Body of pancreas (tissue), 4 donors: ENCODE results near the gene PPP1R13L. TPM values are rescaled to one million over a fixed set of nuclear protein-coding genes. Genes with fewer than 3 reads are reported as not detected.

Source experiments
- ATAC-seq: fragments of 150-250 bp; one replicate; pipeline ENCODE4 v1.9.1; 2016
- DNase-seq, 4 donors: peaks; one replicate each; pipeline ENCODE4 v3.0.0-alpha.2; 2019
- H3K27ac ChIP-seq, 4 donors: fragments of 200-600 bp; sonication (generic); 1 replicate in 3 of 4; 2 replicates in 1 of 4; pipeline versions ENCODE4 v1.5.1 to v1.6.1; 2016 to 2019; ENCODE audit warnings: mild to moderate bottlenecking in 1 of 4, mixed read lengths in 1 of 4, moderate library complexity in 1 of 4
- H3K27me3 ChIP-seq, 2 donors: fragments of 200-600 bp; sonication (generic); one replicate each; pipeline ENCODE4 v1.6.0; 2016; ENCODE audit warnings: mild to moderate bottlenecking in 1 of 2
- H3K36me3 ChIP-seq, 2 donors: fragments of 200-600 bp; sonication (generic); replicated peaks in 1 of 2; 2 replicates each; pipeline ENCODE4 v1.5.1; 2016; ENCODE audit warnings: low read depth in 2 of 2; ENCODE audit not compliant: insufficient read depth in 1 of 2
- H3K4me1 ChIP-seq: fragments of 200-600 bp; sonication (generic); one replicate; pipeline ENCODE4 v1.6.0; 2016
- H3K4me3 ChIP-seq, 2 donors: fragments of 200-600 bp; sonication (generic); 1 replicate in 1 of 2; 2 replicates in 1 of 2; pipeline ENCODE4 v1.5.1; 2016 to 2019
- H3K9me3 ChIP-seq, 3 donors: fragments of 200-600 bp; sonication (generic); 1 replicate in 2 of 3; 2 replicates in 1 of 3; pipeline ENCODE4 v1.5.1; 2016
- POLR2A ChIP-seq, 3 donors: fragments of 450-650 bp; IDR thresholded peaks; one replicate each; pipeline ENCODE4 v1.6.1; 2016; ENCODE audit warnings: antibody characterized with exemption in 3 of 3, mild to moderate bottlenecking in 2 of 3
- WGBS, 2 donors: methylation state at CpG; one replicate each; pipeline ENCODE4 v1.1.5; 2017; 5-methylcytosine and 5-hydroxymethylcytosine counted together
- intact Hi-C: fragments of 100-400 bp; cut with DNase I; formaldehyde crosslinking; loops from one replicate; pipeline ENCODE4 v1.15.1; 2023
- total RNA-seq, 2 donors: library from RNA; depleted of rRNA; stranded (reverse); fragments of >200 nt; gene quantifications; one replicate each; pipeline ENCODE4 v1.1.0, GENCODE V29; 2016
- TF ChIP-seq, protein P1 (sequence below), 7 experiments: fragments of 450-650 bp in 4 of 7; fragments of 200-600 bp in 3 of 7; sonication (generic) in 3 of 7; IDR thresholded peaks; one replicate each; pipeline ENCODE4 v1.5.1; 2016 to 2019; ENCODE audit warnings: antibody characterized with exemption in 7 of 7

The PPP1R13L gene
- total RNA-seq, 2 donors from 2014 or later = 26.4 to 32.9 TPM

DNA sequence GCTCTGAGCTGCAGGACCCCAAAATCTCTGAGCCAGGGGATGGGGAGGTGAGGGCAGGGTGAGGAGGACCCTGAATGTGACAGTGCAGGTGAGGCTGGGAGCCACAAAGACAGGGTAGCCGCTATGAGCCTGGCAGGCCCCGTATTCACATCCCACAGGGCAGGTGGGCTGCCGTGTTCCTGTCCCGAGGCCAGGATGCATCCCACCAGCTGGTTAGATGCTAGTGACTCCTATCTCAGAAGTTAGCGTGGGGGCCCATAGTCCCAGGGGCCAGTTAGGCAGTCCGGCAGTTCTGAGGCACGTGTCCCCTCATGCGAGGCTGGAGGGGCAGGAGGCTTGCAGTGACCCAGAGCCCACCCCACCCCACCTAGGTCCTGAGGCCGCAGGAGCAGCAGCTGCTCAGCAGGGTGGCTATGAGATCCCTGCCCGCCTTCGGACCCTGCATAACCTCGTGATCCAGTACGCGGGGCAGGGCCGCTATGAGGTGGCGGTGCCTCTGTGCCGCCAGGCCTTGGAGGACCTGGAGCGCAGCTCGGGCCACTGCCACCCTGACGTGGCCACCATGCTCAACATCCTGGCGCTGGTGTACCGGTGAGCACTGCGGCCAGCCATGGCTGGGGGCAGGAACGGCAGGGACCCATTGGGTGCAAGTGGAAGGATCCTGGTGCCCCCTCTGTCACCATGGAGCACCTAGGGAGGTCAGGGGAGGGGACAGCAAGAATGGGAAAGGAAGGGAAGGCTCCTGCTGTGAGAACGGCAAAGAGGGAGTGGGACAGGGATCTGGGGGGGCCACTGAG lies 57.1 kb downstream of the PPP1R13L start:
- intact Hi-C loops = no loop called here
- TF ChIP-seq, protein P1, sequence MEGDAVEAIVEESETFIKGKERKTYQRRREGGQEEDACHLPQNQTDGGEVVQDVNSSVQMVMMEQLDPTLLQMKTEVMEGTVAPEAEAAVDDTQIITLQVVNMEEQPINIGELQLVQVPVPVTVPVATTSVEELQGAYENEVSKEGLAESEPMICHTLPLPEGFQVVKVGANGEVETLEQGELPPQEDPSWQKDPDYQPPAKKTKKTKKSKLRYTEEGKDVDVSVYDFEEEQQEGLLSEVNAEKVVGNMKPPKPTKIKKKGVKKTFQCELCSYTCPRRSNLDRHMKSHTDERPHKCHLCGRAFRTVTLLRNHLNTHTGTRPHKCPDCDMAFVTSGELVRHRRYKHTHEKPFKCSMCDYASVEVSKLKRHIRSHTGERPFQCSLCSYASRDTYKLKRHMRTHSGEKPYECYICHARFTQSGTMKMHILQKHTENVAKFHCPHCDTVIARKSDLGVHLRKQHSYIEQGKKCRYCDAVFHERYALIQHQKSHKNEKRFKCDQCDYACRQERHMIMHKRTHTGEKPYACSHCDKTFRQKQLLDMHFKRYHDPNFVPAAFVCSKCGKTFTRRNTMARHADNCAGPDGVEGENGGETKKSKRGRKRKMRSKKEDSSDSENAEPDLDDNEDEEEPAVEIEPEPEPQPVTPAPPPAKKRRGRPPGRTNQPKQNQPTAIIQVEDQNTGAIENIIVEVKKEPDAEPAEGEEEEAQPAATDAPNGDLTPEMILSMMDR (IDR thresholded peaks at IDR 0.05) = no peak
- no peak for TF ChIP-seq POLR2A (IDR thresholded peaks at IDR 0.05)
- Histone ChIP-seq H3K36me3 (no peaks in the 10 kb centered on the region), H3K4me3 (no peak overlapping the region), H3K4me1 (no peaks in the 10 kb centered on the region), H3K9me3 (no peaks in the 10 kb centered on the region), H3K27ac (no peak overlapping the region), H3K27me3 (no peaks in the 10 kb centered on the region)
- WGBS, 2 donors = 54 to 69% methylated on average over 5 to 25 of the region's 25 CpGs
- DNase-seq (no peak), ATAC-seq (no peak)

DNA sequence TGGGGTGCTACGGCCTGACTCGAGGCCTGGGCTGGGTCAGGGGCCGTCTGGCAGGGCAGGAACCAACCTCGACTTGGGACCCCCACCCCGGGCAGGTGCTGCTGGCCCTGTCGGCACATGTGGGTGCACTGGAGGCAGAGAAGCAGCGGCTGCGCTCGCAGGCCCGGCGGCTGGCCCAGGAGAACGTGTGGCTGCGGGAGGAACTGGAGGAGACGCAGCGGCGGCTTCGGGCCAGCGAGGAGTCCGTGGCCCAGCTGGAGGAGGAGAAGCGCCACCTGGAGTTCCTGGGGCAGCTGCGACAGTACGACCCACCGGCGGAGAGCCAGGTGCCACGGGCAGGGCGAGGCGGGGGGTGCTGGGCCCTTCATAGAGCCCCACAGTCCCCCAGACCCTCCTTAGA lies 58.4 kb downstream of the PPP1R13L start:
- intact Hi-C loops = no loop called here

DNA sequence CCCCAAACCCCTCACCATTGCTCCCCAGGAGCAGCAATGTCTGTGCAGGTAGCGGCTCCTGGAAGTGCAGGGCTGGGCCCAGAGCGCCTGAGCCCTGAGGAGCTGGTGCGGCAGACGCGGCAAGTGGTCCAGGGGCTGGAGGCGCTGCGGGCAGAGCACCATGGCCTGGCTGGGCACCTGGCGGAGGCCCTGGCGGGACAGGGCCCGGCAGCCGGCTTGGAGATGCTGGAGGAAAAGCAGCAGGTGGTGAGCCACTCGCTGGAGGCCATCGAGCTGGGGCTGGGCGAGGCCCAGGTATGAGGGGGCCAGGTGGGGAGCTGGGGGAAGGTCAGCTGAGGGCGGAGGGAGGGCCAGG lies 59.4 kb downstream of the PPP1R13L start:
- Histone ChIP-seq H3K4me1 (peaks cover 7% of the 10 kb centered on the region), H3K36me3 (no peaks in the 10 kb centered on the region), H3K9me3 (no peaks in the 10 kb centered on the region), H3K4me3 (no peak overlapping the region), H3K27ac (no peak overlapping the region), H3K27me3 (no peaks in the 10 kb centered on the region)
- 58 to 74% methylated on average over 6 to 15 of the region's 15 CpGs for WGBS, 2 donors
- DNase-seq = no peak
- no peak for ATAC-seq
- intact Hi-C loops = no loop called here
- no peak for TF ChIP-seq POLR2A (IDR thresholded peaks at IDR 0.05)
- TF ChIP-seq, protein P1 (IDR thresholded peaks at IDR 0.05) = no peak

More for the DNA sequence above, 58.4 kb downstream of the PPP1R13L start:
- ATAC-seq = no peak
- no peak overlapping the region for H3K27ac ChIP-seq
- H3K36me3 ChIP-seq = no peaks in the 10 kb centered on the region
- H3K9me3 ChIP-seq = no peaks in the 10 kb centered on the region
- H3K27me3 ChIP-seq = no peaks in the 10 kb centered on the region
- no peaks in the 10 kb centered on the region for H3K4me1 ChIP-seq
- DNase-seq = peak in 2 of 4 donors; percentile 18 to 40
- WGBS, 2 donors = 35% methylated on average over 27 of the region's 27 CpGs; no CpG with 5 or more reads in 1 of the 2 donors
- no peak overlapping the region for H3K4me3 ChIP-seq
- no peak for TF ChIP-seq POLR2A (IDR thresholded peaks at IDR 0.05)
- TF ChIP-seq, protein P1 (IDR thresholded peaks at IDR 0.05) = no peak

DNA sequence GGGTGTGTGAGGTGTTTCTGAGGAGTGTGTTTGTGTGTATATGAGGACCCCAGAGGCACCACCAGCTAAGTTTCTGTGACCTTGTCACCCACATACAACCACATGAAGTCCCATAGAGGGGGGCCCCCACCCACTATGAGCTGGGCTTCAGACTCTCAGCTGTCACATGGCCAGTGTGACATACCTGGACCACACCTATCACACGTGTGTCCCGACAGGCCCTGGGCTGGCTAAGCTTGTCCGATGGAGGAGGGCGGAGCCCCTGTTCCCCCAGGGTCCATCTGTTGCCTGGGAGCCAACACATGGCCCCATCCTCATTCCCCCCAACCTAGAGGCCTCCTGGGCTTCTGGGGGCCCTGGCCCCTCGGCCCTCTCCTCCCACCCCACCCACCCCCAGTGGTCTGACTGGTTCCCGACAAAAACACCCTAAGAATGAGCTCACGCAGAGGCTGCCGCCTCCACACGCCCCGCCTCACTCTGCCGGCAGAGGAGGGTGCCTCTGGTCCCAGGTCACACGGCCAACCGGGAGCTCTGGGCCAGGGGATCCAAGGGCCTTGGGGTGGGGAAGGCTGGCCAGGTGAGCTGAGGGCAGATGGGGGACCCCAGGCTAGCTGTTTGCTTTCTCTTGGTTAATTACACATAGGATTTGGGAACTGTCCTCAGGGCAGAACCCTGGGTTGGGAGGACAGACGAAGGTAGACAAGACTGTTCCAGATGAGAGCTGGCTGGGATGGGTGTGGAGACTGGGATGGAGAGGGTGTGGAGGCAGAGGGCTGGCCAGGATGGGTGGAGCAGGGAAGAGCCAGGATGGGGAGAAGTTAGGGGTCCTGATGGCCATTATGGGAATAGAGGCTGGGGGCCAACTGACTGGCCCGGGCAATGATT lies 60.0 kb downstream of the PPP1R13L start:
- H3K9me3 ChIP-seq = no peaks in the 10 kb centered on the region
- H3K4me1 ChIP-seq = peaks cover 12% of the 10 kb centered on the region
- intact Hi-C loops = no loop called here
- 56 to 88% methylated on average over 4 to 12 of the region's 15 CpGs for WGBS, 2 donors
- DNase-seq (no peak), ATAC-seq (no peak)
- TF ChIP-seq POLR2A (IDR thresholded peaks at IDR 0.05) = no peak
- TF ChIP-seq, protein P1 (IDR thresholded peaks at IDR 0.05) = no peak
- H3K27me3 ChIP-seq = no peaks in the 10 kb centered on the region
- no peaks in the 10 kb centered on the region for H3K36me3 ChIP-seq
- H3K27ac ChIP-seq = no peak overlapping the region
- no peak overlapping the region for H3K4me3 ChIP-seq
